ENCODE results near the gene HBD.
"Not testable (repeated sequence)": the region's sequence is repeated elsewhere in the genome, so short reads cannot be mapped to it uniquely, and the experiment has no call there.

HBD gene

DNA sequence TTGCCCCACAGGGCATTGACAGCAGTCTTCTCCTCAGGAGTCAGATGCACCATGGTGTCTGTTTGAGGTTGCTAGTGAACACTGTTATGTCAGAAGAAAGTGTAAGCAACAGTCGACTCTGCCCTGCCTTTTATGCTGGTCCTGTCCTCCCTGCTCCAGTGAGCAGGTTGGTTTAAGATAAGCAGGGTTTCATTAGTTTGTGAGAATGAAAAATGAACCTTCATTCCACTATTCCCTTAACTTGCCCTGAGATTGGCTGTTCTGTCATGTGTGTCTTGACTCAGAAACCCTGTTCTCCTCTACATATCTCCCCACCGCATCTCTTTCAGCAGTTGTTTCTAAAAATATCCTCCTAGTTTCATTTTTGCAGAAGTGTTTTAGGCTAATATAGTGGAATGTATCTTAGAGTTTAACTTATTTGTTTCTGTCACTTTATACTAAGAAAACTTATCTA, at the start of gene HBD:
HBD (minus strand) TSS at position 103 of the 454 bp plus-strand sequence; CDS start at position 53, 50 bp downstream.
- DNase-seq (ENCODE audit: low read depth) = peak; percentile 64

DNA sequence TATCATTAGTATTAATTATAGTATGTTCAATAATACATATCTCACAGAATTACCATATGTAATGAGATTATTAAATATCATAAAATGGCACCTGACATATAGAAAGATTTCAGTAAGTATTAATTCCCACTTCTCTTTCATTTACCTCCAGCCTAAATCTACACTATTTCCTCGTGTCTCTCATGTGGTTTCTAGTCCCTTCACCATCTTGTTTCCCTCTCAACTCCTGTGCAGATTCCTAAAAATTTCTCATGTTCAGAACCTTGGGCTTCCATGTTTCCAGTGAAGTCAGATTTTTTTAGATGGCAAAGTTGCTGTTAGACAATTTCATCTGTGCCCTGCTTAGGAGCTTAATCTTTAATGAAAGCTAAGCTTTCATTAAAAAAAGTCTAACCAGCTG, 49.6 kb upstream of the HBD start:
- DNase-seq (ENCODE audit: low read depth) = no peak

DNA sequence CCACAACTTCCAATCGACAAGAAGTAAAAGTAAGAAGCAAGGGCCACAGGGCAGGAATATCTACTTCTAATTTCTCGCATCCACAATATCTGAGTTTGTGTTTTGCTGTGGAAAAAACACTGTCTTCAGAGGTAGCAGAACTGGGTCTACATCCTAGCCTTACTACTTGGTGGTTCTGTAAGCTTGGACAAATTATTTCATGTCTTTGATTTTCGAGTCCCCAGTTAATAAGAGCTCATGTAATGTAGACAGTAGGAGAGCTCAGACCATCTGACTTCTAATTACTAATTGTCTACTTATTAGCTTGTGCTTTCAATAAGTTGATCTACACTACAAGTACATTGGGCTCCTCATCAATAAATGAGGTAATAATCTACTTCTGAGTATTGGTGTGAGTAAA, 48.8 kb upstream of the HBD start:
- DNase-seq (ENCODE audit: low read depth) = no peak

GRCh38 chr11:5282628-5283027, 48.3 kb upstream of the HBD start:
- DNase-seq (ENCODE audit: low read depth) = no peak

DNA sequence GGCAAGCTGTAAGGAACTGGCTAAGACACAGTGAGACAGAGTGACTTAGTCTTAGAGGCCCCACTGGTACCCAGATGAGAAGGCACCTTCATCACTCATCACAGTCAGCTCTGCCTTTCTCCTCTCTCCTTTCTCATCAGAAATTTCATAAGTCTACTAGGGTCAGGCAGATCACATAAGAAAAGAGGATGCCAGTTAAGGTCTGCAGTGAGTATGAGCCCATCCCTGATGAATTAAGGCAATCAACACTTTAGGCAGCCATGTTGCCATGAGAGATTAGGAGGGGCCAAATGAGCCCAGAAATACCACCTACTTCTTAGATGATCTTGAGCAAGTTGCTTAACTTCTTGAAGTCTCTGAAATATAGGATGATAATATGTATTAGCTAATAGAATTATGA, 47.3 kb upstream of the HBD start:
- DNase-seq (ENCODE audit: low read depth) = no peak

DNA sequence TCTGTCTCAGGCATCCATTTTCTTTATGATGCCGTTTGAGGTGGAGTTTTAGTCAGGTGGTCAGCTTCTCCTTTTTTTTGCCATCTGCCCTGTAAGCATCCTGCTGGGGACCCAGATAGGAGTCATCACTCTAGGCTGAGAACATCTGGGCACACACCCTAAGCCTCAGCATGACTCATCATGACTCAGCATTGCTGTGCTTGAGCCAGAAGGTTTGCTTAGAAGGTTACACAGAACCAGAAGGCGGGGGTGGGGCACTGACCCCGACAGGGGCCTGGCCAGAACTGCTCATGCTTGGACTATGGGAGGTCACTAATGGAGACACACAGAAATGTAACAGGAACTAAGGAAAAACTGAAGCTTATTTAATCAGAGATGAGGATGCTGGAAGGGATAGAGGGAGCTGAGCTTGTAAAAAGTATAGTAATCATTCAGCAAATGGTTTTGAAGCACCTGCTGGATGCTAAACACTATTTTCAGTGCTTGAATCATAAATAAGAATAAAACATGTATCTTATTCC, 46.4 kb upstream of the HBD start:
- peak; percentile 99 for DNase-seq (ENCODE audit: low read depth)

DNA sequence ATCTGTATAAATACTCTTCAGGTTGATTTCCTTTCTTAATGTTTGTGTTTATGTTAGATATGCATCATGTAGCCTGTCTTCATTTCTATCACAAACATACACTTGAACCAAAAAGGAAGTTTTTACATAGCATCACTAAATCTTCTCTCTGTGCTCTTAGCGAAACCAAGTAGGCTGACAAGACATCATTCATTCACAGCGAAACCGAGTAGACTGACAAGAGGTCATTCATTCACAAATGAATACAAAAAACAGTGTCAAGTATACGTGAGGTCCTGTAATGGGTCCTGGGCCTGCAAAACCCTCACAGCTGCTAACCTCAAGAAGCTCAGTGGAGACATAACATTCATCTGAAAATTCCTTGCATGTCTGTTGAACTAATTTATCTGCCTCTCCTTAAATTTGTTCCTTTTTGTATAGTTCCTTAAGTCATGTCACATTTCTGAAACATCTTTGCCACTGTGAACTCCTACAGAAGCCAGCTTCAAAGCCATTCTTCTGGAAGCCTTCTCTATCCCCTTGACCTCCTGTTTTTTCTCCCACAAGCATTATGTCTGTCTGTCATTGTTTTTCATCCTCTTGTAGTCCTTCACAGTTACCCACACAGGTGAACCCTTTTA, 45.3 kb upstream of the HBD start:
- DNase-seq (ENCODE audit: low read depth) = no peak

DNA sequence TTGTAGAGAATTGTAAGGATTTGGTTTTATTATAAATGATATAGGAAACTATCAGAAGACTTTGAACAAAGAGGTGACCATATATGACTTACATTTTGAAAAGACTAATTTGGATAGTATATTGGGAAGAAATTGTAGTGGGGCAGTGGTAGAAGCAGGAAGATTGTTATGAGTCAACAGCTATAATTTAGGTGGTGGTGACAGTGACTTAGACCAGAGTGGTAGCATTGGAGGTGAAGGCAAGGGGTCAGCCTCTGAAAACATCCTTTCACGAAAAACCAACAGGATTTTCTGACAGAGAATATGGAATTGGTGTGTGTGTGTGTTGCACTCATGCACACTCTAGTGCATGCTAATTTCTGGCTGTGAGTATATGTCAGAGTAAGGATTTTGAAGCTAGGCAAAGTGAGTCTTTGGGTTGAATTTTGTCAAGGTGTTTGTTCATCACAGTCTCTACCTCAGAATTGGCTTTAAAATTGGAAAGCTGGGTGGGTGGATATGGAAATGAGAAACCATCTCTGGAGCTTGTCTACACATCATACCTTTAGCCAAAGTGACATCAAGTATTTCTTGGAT, 43.6 kb upstream of the HBD start:
- no peak for DNase-seq (ENCODE audit: low read depth)

- DNase-seq (ENCODE audit: low read depth) = no peak
Measured at GRCh38 chr11:5276697-5277096, 42.4 kb upstream of the HBD start.

- DNase-seq (ENCODE audit: low read depth) = no peak
Measured at GRCh38 chr11:5275369-5276110, 41.3 kb upstream of the HBD start.

GRCh38 chr11:5274395-5274794, 40.1 kb upstream of the HBD start:
- DNase-seq (ENCODE audit: low read depth) = peak; percentile 30

DNA sequence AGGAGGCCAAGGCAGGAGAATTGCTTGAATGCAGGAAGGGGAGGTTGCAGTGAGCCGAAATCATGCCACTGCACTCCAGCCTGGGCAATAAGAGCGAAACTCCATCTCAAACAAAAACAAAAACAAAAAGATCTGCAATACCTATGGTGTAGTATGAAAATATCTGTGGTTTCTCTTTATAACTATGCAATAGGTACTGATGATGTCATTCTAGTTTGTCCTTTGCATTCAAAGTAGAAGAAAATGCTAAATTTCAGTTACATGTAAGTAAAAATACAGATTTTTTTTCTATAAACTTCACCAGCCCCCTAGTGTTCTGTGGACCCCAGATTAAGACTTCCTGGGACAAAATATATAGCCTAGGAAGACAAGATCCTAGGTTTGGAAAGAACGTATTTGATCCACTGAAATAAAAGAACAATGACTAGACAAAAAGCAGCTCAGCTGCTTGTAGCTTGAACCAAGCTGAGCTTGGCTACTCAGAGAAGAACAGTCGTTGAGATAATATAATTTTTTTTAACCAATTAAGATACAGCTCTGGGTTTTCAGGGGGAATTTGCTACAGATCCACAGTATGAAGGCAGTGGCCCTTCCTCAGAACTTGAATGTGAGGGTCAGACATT, 38.2 kb upstream of the HBD start:
- no peak for DNase-seq (ENCODE audit: low read depth)

DNA sequence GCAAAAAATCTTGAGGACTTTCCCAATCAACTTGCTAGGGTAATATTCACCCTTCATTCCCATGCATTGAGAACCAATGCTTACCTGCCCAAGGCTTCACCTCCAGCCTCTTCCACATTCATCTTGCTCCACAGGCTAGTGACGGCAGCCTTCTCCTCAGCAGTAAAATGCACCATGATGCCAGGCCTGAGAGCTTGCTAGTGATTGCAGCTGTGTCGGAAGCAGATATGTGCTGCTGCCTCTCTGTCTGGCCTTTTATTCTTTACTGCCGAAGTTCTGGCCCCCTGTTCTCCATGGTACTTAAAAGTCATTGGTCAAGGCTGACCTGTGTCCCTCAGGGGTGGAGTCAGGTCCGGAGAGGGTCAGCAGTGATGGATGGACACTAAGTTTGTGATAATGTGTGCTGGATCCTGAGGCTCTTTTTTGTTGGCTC, 35.4 kb upstream of the HBD start, which contains the start of gene HBE1:
HBE1 (minus strand) TSS at position 231 of the 433 bp plus-strand sequence; CDS start at position 176, 55 bp downstream.
- no peak for DNase-seq (ENCODE audit: low read depth)

DNA sequence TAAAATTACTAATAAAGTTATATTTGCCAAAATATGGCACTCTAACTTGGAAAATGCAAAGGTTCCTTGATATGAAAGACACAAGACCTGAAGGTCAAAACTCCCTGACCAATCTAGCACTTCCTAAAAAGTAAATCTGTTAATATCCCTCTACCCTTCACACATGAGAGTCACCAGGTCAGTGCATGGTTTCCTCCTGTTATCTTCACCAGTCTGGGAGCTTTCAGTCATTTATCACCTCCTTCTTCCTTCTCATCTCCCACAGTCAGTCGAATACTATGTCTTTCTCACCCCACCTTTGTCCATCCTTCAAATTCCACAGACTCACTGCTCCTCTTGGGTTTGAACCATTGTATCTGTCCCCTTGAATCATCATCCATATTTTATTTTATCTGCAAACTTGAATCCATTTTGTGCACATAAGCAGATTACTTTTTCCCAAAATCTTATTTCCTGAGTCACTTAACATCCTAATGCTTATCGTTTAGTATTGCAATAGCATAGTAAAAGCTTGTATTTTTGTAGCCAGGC, 32.8 kb upstream of the HBD start:
- DNase-seq (ENCODE audit: low read depth) = no peak

GRCh38 chr11:5266609-5267008, 32.3 kb upstream of the HBD start:
- no peak for DNase-seq (ENCODE audit: low read depth)

DNA sequence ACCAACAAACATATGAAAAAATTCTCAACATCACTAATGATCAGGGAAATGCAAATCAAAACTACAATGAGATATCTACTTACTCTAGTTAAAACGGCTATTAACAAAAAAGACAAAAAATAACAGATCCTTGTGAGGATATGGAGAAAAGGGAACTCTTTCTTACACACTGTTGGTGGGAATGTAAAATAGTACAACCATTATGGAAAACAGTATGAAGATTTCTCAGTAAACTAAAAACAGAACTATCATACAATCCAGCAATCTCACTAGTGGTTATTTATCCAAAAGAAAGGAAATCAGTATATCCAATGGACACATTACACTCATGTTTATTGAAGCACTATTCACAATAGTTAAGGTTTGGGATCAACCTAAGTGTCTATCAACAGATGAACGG, 31.5 kb upstream of the HBD start:
- DNase-seq (ENCODE audit: low read depth) = no peak

- DNase-seq (ENCODE audit: low read depth) = no peak
Measured at GRCh38 chr11:5258543-5259262, 24.4 kb upstream of the HBD start.

DNA sequence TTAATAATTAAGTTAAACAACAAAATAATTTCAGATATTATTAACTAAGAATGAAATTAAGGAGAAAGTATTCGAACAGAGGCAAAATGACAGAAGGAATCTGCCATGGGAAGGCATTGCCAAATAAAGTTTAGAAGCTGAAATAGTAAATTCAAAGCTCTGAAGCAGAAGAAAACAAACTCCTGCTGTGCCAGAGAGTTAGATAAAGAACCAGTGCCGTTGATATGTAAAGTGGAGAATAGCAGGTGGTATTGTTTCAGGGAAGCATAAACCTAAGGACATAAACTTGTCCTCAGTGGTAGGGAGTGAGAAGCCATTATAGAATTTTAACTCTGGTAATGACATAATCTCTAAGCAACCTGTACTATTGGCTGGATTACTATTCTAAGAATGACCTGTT, 23.0 kb upstream of the HBD start:
- no peak for DNase-seq (ENCODE audit: low read depth)

DNA sequence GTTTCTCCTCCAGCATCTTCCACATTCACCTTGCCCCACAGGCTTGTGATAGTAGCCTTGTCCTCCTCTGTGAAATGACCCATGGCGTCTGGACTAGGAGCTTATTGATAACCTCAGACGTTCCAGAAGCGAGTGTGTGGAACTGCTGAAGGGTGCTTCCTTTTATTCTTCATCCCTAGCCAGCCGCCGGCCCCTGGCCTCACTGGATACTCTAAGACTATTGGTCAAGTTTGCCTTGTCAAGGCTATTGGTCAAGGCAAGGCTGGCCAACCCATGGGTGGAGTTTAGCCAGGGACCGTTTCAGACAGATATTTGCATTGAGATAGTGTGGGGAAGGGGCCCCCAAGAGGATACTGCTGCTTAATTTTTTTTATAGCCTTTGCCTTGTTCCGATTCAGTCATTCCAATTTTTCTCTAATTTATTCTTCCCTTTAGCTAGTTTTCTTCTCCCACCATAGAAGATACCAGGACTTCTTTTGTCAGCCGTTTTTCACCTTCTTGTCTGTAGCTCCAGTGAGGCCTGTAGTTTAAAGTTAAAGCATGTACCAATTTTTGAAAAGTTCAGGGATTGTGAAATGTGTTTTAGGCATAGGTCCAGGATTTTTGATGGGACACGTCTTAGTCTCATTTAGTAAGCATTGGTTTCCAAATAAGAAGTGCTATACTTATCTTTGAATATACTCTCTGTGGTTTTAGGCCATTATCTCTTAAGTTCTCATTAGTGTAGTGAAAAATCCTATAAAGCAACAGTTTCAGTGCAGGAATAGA, 20.5 kb upstream of the HBD start, which contains the start of gene HBG2:
HBG2 (minus strand) TSS at position 136 of the 768 bp plus-strand sequence; CDS start at position 83, 53 bp downstream.
- peak; percentile 41 for DNase-seq (ENCODE audit: low read depth)

- not testable (repeated sequence) for DNase-seq (ENCODE audit: low read depth)
Measured at GRCh38 chr11:5254023-5254422, 19.7 kb upstream of the HBD start.

- DNase-seq (ENCODE audit: low read depth) = not testable (repeated sequence)
Measured at GRCh38 chr11:5253440-5253839, 19.2 kb upstream of the HBD start.
